Measurements from ENCODE around the gene DOCK2. TPM values are rescaled to one million over a fixed set of nuclear protein-coding genes. Genes with fewer than 3 reads are reported as not detected.

Gene DOCK2
- total and polyA plus RNA-seq, 2 of the 8 experiments (the other 6 are each of a cell fraction or from before 2014, with no cell fraction given), result 3.9 to 5.7 TPM

GRCh38 chr5:169911448-169912212, 274.6 kb downstream of the DOCK2 start:
- Histone ChIP-seq H3K36me3 (ENCODE audit: control insufficient read depth in 2 of 4, insufficient read depth in 4 of 4, low read length in 3 of 4) (no peaks in the 10 kb centered on the region), H2BK120ac (replicated peaks; ENCODE audit: low read depth, low read length) (no peak overlapping the region), H2BK20ac (ENCODE audit: low read length) (no peak overlapping the region), H2BK15ac (ENCODE audit: low read length) (no peak overlapping the region), H4K5ac (ENCODE audit: insufficient read length, low read depth, low read length) (no peak overlapping the region), H2AFZ (ENCODE audit: low read length) (no peak overlapping the region), H3K18ac (ENCODE audit: extremely low read depth, low read length) (no peak overlapping the region), H3K23ac (ENCODE audit: insufficient read length) (no peak overlapping the region), H3K56ac (replicated peaks; ENCODE audit: insufficient read length, low read depth, low read length) (no peak overlapping the region), H3K27ac (ENCODE audit: low read depth, low read length) (no peak overlapping the region), H3K4me1 (replicated peaks in 1 of 4; ENCODE audit: control insufficient read depth in 3 of 4, insufficient read depth in 4 of 4, low read length in 3 of 4) (peaks cover 0 to 4% (median 0%) of the 10 kb centered on the region in 4 experiments; a peak in 1 of 7 replicates), H3K9me3 (ENCODE audit: insufficient read depth in 2 of 2, low read depth in 1 of 2, low read length in 1 of 2) (no peaks in the 10 kb centered on the region), H3K79me2 (ENCODE audit: control insufficient read depth in 1 of 2, insufficient read depth in 2 of 2, low read length in 2 of 2) (no peaks in the 10 kb centered on the region), H2BK12ac (ENCODE audit: low read depth, low read length) (no peak overlapping the region), H2AK5ac (ENCODE audit: low read depth, low read length) (no peak overlapping the region), H3K4me2 (ENCODE audit: insufficient read depth in 1 of 2, low read depth in 2 of 2, low read length in 2 of 2) (no peak overlapping the region), H3K14ac (ENCODE audit: insufficient read length) (no peak overlapping the region), H3K9ac (replicated peaks in 1 of 4; ENCODE audit: extremely low read depth in 1 of 4, low read depth in 3 of 4, low read length in 3 of 4) (no peak overlapping the region), H3K4me3 (ENCODE audit: extremely low read depth in 1 of 4, insufficient read depth in 2 of 4, low read depth in 3 of 4, low read length in 4 of 4) (no peak overlapping the region), H4K20me1 (replicated peaks in 1 of 2; ENCODE audit: control insufficient read depth in 1 of 2, insufficient read depth in 2 of 2, low read length in 2 of 2) (no peaks in the 10 kb centered on the region), H3K23me2 (ENCODE audit: low read depth, low read length) (no peaks in the 10 kb centered on the region; the same call in 1 of the 2 replicates), H3K79me1 (ENCODE audit: low read depth, low read length) (no peaks in the 10 kb centered on the region), H4K8ac (ENCODE audit: extremely low read depth, insufficient read depth, low read length) (no peak overlapping the region), H3K4ac (replicated peaks; ENCODE audit: insufficient read length, low read depth, low read length) (no peak overlapping the region), H4K91ac (replicated peaks; ENCODE audit: insufficient read length, low read length) (no peak overlapping the region), H3K27me3 (replicated peaks in 1 of 4; ENCODE audit: control insufficient read depth in 3 of 4, extremely low read depth in 1 of 4, insufficient read depth in 3 of 4, low read length in 3 of 4) (no peaks in the 10 kb centered on the region), H2BK5ac (ENCODE audit: low read depth, low read length) (no peak overlapping the region)
- CTCF ChIA-PET (ENCODE audit: partially characterized antibody), result interaction anchor here (2.5 kb wide), 1 partner anchor 69 kb away, joined by 12 read pairs; the partner anchor contains the start of gene INSYN2B
- POLR2A ChIA-PET (ENCODE audit: partially characterized antibody), result no interaction called here
- FAIRE-seq (no peak), DNase-seq (ENCODE audit: low read depth in 1 of 2, low spot score in 2 of 2) (no peak)
- 80% methylated on average over 4 of the region's 4 CpGs; no CpG with 5 or more reads in 1 of the 2 experiments for WGBS, 2 experiments (ENCODE audit: extremely low coverage in 1 of 2, insufficient coverage in 1 of 2, insufficient read length in 1 of 2, insufficient replicate concordance in 2 of 2, low coverage in 1 of 2, low lambda C conversion rate in 2 of 2, missing lambda C conversion rate in 1 of 2)
- TF ChIP-seq SIX5 (IDR thresholded peaks at IDR 0.05; ENCODE audit: low read depth, low read length), result no peak
- no peak for TF ChIP-seq PHF8 (conservative IDR thresholded peaks at IDR 0.05; ENCODE audit: low read depth, low read length)
